Dendritic cell treated with granulocyte-macrophage colony-stimulating factor and Interleukin-4, amounts not matched to agents 40 ng/mL and 50 ng/mL, for 4 days (primary cell): ENCODE measurements around the gene COL13A1.

Experiments
- H3K27ac Mint-ChIP-seq: one replicate; pipeline ENCODE4 v1.8.0; 2022; ENCODE audit warnings: mild to moderate bottlenecking, mixed read lengths
- H3K27me3 Mint-ChIP-seq: one replicate; pipeline ENCODE4 v1.8.0; 2022; ENCODE audit warnings: mild to moderate bottlenecking, mixed read lengths
- H3K36me3 Mint-ChIP-seq: one replicate; pipeline ENCODE4 v1.8.0; 2022; ENCODE audit warnings: low read depth, mixed read lengths
- H3K4me1 Mint-ChIP-seq: one replicate; pipeline ENCODE4 v1.8.0; 2022; ENCODE audit warnings: low read depth, mixed read lengths
- H3K4me3 Mint-ChIP-seq: one replicate; pipeline ENCODE4 v1.8.0; 2022; ENCODE audit warnings: mild to moderate bottlenecking, moderate library complexity, mixed read lengths
- H3K9me3 Mint-ChIP-seq: one replicate; pipeline ENCODE4 v1.8.0; 2022; ENCODE audit warnings: mixed read lengths
- intact Hi-C: fragments of 100-400 bp; cut with micrococcal nuclease; formaldehyde crosslinking; loops from one replicate; pipeline ENCODE4 v1.15.0; 2022

COL13A1 gene

DNA sequence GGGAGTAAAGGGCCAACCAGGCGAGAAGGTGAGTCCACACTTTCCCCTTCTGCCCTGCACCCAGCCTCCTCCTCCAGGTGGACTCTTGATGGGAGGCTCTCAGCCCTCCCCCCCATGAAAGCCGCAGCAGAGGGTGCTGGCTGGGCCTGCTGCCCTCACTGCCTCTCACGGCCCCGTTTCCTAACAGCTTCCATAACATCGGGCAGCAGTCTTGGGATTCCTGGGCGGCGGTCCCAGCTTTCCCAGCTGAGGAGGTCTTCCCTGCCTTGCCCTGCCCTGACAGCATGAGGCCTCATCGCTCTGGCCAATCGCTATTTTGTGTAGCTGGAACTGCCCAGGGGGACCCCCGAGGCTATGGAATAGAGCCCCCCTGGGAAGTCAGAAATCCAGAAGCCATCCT lies 76.3 kb downstream of the COL13A1 start:
- H3K36me3 Mint-ChIP-seq: no peaks in the 10 kb centered on the region
- H3K4me3 Mint-ChIP-seq: no peak overlapping the region
- intact Hi-C loops: no loop called here
- H3K27ac Mint-ChIP-seq: no peak overlapping the region
- H3K27me3 Mint-ChIP-seq: peaks cover 14% of the 10 kb centered on the region
- H3K9me3 Mint-ChIP-seq: no peaks in the 10 kb centered on the region
- no peaks in the 10 kb centered on the region for H3K4me1 Mint-ChIP-seq

GRCh38 chr10:69878951-69879350 lies 77.2 kb downstream of the COL13A1 start:
- intact Hi-C loops: no loop called here
- Mint-ChIP-seq H3K36me3 (no peaks in the 10 kb centered on the region), H3K4me1 (no peaks in the 10 kb centered on the region), H3K27me3 (peaks cover 16% of the 10 kb centered on the region), H3K27ac (no peak overlapping the region), H3K9me3 (no peaks in the 10 kb centered on the region), H3K4me3 (no peak overlapping the region)

DNA sequence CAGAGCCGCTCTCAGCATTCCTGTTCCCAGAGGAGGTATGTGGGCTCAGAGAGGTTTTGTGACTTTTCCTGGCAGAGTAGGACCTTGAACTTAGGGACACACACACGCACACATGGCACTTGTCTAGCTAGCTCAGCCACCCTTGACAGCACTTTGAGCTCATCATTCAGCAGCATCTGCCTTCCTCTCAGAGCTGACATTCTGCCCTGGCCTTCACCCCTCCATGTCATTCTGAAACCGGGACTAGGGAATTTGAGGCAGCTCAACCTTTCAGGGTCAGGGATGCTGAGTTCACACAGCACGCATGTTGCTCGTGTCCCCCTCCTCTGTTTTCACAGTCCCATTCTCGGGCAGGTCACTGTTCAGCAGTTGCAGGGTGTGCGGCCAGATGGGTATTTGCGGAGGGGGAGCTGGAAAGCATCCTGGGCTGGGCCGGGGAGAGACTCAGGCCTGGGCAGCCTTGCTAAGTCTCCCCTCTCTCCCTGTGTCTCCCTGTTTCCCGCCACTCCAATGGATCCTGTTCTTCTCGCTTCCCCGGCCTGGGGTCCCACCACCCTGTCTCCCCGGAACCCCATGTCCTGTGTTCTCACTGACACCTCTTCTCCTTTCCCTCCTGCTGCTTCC lies 78.0 kb downstream of the COL13A1 start:
- Mint-ChIP-seq H3K9me3 (no peaks in the 10 kb centered on the region), H3K4me1 (no peaks in the 10 kb centered on the region), H3K36me3 (no peaks in the 10 kb centered on the region), H3K27ac (no peak overlapping the region), H3K4me3 (no peak overlapping the region), H3K27me3 (peaks cover 16% of the 10 kb centered on the region)
- intact Hi-C loops: no loop called here

- Mint-ChIP-seq H3K4me3 (no peak overlapping the region), H3K27me3 (peaks cover 16% of the 10 kb centered on the region), H3K9me3 (no peaks in the 10 kb centered on the region), H3K4me1 (no peaks in the 10 kb centered on the region), H3K27ac (no peak overlapping the region), H3K36me3 (no peaks in the 10 kb centered on the region)
- intact Hi-C loops: no loop called here
Measured at GRCh38 chr10:69880301-69881081, 78.8 kb downstream of the COL13A1 start.

GRCh38 chr10:69881202-69881601 lies 79.5 kb downstream of the COL13A1 start:
- Mint-ChIP-seq H3K4me1 (no peaks in the 10 kb centered on the region), H3K27me3 (peaks cover 16% of the 10 kb centered on the region), H3K4me3 (no peak overlapping the region), H3K9me3 (no peaks in the 10 kb centered on the region), H3K27ac (no peak overlapping the region), H3K36me3 (no peaks in the 10 kb centered on the region)
- intact Hi-C loops: no loop called here

DNA sequence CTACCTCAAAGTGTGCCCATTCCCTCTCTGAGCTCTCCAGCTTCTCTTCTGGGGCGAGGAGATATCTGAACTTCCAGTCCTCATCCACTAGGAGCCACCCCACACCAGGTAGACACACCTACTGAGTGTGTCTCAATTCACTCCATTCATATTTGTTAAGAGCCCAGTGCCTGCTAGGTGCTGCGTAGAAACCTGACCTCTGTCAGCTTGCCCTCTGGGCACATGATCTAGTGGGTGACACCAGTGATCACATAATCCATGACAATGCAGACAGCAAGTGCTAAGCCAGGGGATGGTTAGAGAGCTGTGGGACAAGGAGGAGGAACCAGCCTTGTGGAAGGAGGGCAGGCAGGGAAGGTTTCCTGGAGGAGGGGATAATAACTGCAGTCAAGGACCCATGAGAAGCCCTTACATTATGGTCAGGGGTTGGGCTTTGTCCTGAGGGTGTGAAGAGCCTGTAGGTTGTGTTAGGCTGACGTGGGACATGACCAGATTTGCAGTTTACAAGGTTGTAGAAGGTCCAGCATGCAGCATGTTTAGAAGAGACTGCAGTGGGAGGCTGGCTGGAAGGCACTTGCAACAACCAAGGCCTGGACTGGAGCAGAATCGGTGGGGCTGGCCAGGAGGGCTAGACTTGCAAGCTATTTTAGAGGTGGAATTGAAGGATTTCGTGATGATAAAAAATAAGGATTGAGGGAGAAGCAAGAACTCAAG lies 81.8 kb downstream of the COL13A1 start:
- Mint-ChIP-seq H3K9me3 (no peaks in the 10 kb centered on the region), H3K4me1 (no peaks in the 10 kb centered on the region), H3K36me3 (no peaks in the 10 kb centered on the region), H3K27ac (no peak overlapping the region), H3K4me3 (no peak overlapping the region), H3K27me3 (peaks cover 16% of the 10 kb centered on the region)
- intact Hi-C loops: no loop called here

GRCh38 chr10:69884024-69884367 lies 82.3 kb downstream of the COL13A1 start:
- intact Hi-C loops: no loop called here
- Mint-ChIP-seq H3K36me3 (no peaks in the 10 kb centered on the region), H3K9me3 (no peaks in the 10 kb centered on the region), H3K4me3 (no peak overlapping the region), H3K4me1 (no peaks in the 10 kb centered on the region), H3K27me3 (peaks cover 16% of the 10 kb centered on the region), H3K27ac (no peak overlapping the region)

DNA sequence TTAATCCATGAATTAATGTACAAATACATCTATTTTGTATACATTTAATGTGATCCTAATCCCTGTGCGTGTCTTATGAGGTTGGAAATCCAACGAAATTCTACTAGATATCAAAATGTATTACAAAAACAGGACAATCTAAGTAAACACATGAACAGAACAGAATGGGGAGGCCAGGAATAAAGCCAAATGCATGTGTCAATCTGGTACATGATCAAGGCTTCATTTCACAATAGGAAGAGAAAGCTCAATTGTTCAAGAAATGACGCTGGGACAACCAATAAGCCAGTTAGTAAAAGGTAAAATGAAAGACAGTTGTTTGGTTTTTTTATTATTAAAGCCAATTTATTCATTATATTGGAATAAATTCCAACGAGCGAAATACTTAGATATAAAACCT lies 83.0 kb downstream of the COL13A1 start:
- Mint-ChIP-seq H3K4me1 (no peaks in the 10 kb centered on the region), H3K36me3 (no peaks in the 10 kb centered on the region), H3K27ac (no peak overlapping the region), H3K4me3 (no peak overlapping the region), H3K9me3 (no peaks in the 10 kb centered on the region), H3K27me3 (peaks cover 16% of the 10 kb centered on the region)
- intact Hi-C loops: no loop called here

GRCh38 chr10:69885379-69886013 lies 83.8 kb downstream of the COL13A1 start:
- H3K27me3 Mint-ChIP-seq: peaks cover 10% of the 10 kb centered on the region
- no peak overlapping the region for H3K27ac Mint-ChIP-seq
- H3K4me1 Mint-ChIP-seq: no peaks in the 10 kb centered on the region
- H3K36me3 Mint-ChIP-seq: no peaks in the 10 kb centered on the region
- intact Hi-C loops: no loop called here
- no peaks in the 10 kb centered on the region for H3K9me3 Mint-ChIP-seq
- no peak overlapping the region for H3K4me3 Mint-ChIP-seq

GRCh38 chr10:69888882-69889584 lies 87.3 kb downstream of the COL13A1 start:
- Mint-ChIP-seq H3K4me1 (no peaks in the 10 kb centered on the region), H3K4me3 (no peak overlapping the region), H3K27me3 (no peaks in the 10 kb centered on the region), H3K9me3 (no peaks in the 10 kb centered on the region), H3K27ac (no peak overlapping the region), H3K36me3 (no peaks in the 10 kb centered on the region)
- intact Hi-C loops: no loop called here

DNA sequence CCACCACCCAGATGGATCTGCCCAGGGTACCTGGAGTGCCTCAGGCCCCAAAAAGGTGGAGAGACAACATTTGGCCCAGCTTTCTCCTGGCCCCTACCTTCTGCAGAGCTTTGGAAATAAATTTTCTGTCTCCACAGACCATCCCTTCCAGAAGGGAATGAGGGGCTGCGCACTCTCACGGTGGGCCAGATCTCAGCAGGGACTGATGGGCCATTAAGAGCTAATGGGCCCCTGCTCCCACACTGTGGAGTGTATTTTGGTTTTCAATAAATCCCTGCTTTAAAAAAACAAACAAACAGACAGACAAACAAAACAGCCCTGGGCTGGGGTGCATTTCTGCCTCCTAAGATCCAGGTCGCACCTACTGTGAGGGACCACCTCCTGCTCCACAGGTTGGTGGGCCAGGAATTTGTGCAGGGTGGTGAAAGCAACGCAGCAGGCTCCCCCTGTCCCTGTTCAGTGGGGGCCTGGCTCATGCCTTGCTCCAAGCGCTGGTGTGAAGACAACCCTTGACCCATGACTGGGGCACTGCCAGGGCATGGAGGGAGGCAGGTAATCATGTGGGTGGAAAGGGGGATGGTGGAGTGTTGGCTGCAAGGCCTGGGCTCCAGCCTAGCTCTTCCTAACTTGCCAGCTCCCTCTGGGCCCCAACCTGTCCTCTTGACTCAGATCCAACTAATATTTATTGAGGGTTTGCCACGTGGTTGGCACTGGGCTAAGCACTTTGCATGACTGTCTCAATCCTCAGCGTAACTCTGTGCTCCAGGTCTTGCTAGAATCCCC lies 88.5 kb downstream of the COL13A1 start:
- H3K4me3 Mint-ChIP-seq: no peak overlapping the region

GRCh38 chr10:69891057-69891617 lies 89.4 kb downstream of the COL13A1 start:
- intact Hi-C loops: no loop called here
- Mint-ChIP-seq H3K27me3 (no peaks in the 10 kb centered on the region), H3K4me3 (no peak overlapping the region), H3K36me3 (no peaks in the 10 kb centered on the region), H3K4me1 (no peaks in the 10 kb centered on the region), H3K27ac (no peak overlapping the region), H3K9me3 (no peaks in the 10 kb centered on the region)

More for the DNA sequence above, 88.5 kb downstream of the COL13A1 start:
- intact Hi-C loops: no loop called here
- Mint-ChIP-seq H3K9me3 (no peaks in the 10 kb centered on the region), H3K36me3 (no peaks in the 10 kb centered on the region), H3K4me1 (no peaks in the 10 kb centered on the region), H3K27me3 (no peaks in the 10 kb centered on the region), H3K27ac (no peak overlapping the region)

GRCh38 chr10:69892406-69892805 lies 90.7 kb downstream of the COL13A1 start:
- Mint-ChIP-seq H3K9me3 (no peaks in the 10 kb centered on the region), H3K4me3 (no peak overlapping the region), H3K36me3 (no peaks in the 10 kb centered on the region), H3K4me1 (no peaks in the 10 kb centered on the region), H3K27me3 (no peaks in the 10 kb centered on the region), H3K27ac (no peak overlapping the region)
- intact Hi-C loops: no loop called here
